NB4 (cell line): Measurements from ENCODE around the gene C5.

Experiments used
- MYC ChIP-seq: IDR thresholded peaks from 2 replicates; pipeline ENCODE4 v1.6.1; 2011; ENCODE audit warnings: low read depth, low read length
- POLR2A ChIP-seq: IDR thresholded peaks from 2 replicates; pipeline ENCODE4 v1.6.1; 2011; ENCODE audit warnings: mild to moderate bottlenecking; ENCODE audit not compliant: insufficient read length; ENCODE audit errors: extremely low read depth
- TF ChIP-seq, protein P1 (sequence below): IDR thresholded peaks from one replicate; pipeline ENCODE4 v1.5.1; 2012; ENCODE audit warnings: low read depth, low read length
- TF ChIP-seq, protein P2 (sequence below): IDR thresholded peaks from 2 replicates; pipeline ENCODE4 v1.6.1; 2011; ENCODE audit warnings: low read depth, low read length

DNA sequence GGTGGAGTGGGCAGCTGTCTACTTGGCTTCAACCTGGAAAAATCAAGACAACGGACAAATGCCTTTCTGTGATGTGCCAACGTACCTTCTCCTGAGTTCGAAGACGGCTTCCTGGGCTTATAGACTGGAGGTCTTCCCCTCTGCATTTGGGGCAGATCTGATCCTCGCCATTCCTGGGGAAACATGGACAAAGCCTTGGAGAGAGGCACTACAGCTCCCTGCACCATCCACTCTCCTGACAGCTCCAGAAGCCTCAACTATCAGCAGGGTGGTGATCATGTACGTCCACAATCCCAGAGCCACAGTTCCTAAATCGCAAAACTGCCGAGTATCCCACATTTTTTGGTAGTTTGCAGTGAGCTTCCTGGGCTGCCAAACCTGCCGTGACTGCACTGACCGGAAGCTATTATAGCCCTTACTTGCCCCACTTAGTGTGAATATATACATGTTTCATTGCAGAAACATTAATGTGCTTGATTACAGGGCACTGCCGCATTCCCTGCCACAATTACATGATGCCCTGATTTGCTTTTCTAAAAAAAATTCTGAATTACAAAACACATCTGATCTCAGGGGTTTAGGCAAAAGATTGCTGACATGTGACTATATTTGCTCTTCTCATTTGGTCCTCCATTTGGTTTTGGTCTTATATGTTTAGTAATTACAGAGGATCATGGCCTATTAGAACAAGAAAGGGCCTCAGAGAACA, 126.3 kb downstream of the C5 start:
- TF ChIP-seq, protein P1, sequence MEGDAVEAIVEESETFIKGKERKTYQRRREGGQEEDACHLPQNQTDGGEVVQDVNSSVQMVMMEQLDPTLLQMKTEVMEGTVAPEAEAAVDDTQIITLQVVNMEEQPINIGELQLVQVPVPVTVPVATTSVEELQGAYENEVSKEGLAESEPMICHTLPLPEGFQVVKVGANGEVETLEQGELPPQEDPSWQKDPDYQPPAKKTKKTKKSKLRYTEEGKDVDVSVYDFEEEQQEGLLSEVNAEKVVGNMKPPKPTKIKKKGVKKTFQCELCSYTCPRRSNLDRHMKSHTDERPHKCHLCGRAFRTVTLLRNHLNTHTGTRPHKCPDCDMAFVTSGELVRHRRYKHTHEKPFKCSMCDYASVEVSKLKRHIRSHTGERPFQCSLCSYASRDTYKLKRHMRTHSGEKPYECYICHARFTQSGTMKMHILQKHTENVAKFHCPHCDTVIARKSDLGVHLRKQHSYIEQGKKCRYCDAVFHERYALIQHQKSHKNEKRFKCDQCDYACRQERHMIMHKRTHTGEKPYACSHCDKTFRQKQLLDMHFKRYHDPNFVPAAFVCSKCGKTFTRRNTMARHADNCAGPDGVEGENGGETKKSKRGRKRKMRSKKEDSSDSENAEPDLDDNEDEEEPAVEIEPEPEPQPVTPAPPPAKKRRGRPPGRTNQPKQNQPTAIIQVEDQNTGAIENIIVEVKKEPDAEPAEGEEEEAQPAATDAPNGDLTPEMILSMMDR, result no peak
- TF ChIP-seq POLR2A (no peak), MYC (no peak)
- TF ChIP-seq, protein P2, sequence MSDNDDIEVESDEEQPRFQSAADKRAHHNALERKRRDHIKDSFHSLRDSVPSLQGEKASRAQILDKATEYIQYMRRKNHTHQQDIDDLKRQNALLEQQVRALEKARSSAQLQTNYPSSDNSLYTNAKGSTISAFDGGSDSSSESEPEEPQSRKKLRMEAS, result no peak
